OCI-LY3 (cell line): ENCODE measurements around the gene TSPAN11.

ENCODE experiments used
- H2AFZ ChIP-seq: fragments of 200-600, 300-600 bp; shearing (Covaris generic); 2 replicates; pipeline ENCODE4 v1.6.0; 2014; ENCODE audit warnings: antibody characterized with exemption, low read depth, low read length
- H3K27ac ChIP-seq: fragments of 200-600, 300-600 bp; sonication (generic); 2 replicates; pipeline ENCODE4 v1.5.1; 2014; ENCODE audit warnings: mild to moderate bottlenecking, low read length, moderate library complexity, mixed read lengths
- H3K27me3 ChIP-seq: fragments of 200-600, 300-600 bp; sonication (generic); 2 replicates; pipeline ENCODE4 v1.6.1; 2014; ENCODE audit warnings: low read depth, low read length, mixed read lengths
- H3K36me3 ChIP-seq: fragments of 200-600, 300-600 bp; sonication (generic); replicated peaks from 2 replicates; pipeline ENCODE3; 2014; ENCODE audit warnings: low read depth, low read length, mixed read lengths
- H3K4me1 ChIP-seq: fragments of 300-600, 200-600 bp; sonication (generic); 2 replicates; pipeline ENCODE4 v1.6.1; 2014; ENCODE audit warnings: low read length, mixed read lengths
- H3K4me2 ChIP-seq: fragments of 200-600, 300-600 bp; sonication (generic); 2 replicates; pipeline ENCODE4 v1.6.1; 2014; ENCODE audit warnings: low read length, mixed read lengths
- H3K4me3 ChIP-seq: fragments of 300-600, 200-600 bp; sonication (generic); 2 replicates; pipeline ENCODE4 v1.5.1; 2014; ENCODE audit warnings: antibody characterized with exemption, mild to moderate bottlenecking, low read length, moderate library complexity
- H3K79me2 ChIP-seq: fragments of 300-600, 200-600 bp; shearing (Covaris generic); 2 replicates; pipeline ENCODE4 v1.6.1; 2014; ENCODE audit warnings: mild to moderate bottlenecking, low read length, mixed read lengths
- H3K9ac ChIP-seq: fragments of 300-600, 200-600 bp; shearing (Covaris generic); 2 replicates; pipeline ENCODE4 v1.6.0; 2014; ENCODE audit warnings: mild to moderate bottlenecking, low read length, moderate library complexity
- H3K9me3 ChIP-seq: fragments of 200-600, 300-600 bp; shearing (Covaris generic); 2 replicates; pipeline ENCODE4 v1.6.1; 2014; ENCODE audit warnings: low read length, mixed read lengths; ENCODE audit not compliant: insufficient read depth
- H4K20me1 ChIP-seq: fragments of 200-600, 300-600 bp; sonication (generic); 2 replicates; pipeline ENCODE4 v1.6.1; 2016; ENCODE audit warnings: low read length, mixed read lengths; ENCODE audit not compliant: insufficient read depth
- EZH2phosphoT487 ChIP-seq: fragments of 200-600 bp; shearing (Covaris generic); IDR thresholded peaks from 2 replicates; pipeline ENCODE4 v1.6.1; 2018; ENCODE audit warnings: antibody characterized with exemption, mixed run types, low read depth
- TF ChIP-seq, protein P1 (sequence below): fragments of 200-600, 300-600 bp; sonication (generic); IDR thresholded peaks from 2 replicates; pipeline ENCODE4 v1.5.1; 2014; ENCODE audit warnings: antibody characterized with exemption, low read length, low read depth

TSPAN11 gene

DNA sequence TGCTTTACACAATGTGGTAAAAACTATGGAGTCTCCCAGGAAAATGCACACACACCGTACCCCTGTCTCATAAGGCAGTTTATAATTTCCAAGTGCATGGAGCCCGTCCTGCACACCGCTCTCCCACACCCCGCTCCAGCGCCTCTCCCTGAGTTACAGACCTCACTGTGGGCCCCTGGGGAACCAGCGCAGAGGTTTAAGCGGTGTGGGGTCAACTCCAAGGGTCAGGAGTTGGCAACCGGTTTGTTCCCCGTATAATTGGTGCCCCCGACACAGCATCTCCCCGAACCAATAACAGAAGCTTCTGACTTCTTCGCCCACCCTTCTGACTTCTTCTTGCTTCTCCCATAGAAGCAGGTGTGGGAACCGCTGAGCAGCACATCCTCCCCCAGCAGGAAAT is 88.7 kb downstream of the TSPAN11 start:
- Histone ChIP-seq H3K9ac (no peak overlapping the region), H4K20me1 (no peaks in the 10 kb centered on the region), H3K79me2 (no peaks in the 10 kb centered on the region), H3K9me3 (no peaks in the 10 kb centered on the region), H3K4me2 (no peak overlapping the region), H3K27ac (no peak overlapping the region), H3K27me3 (peaks cover 3% of the 10 kb centered on the region; the same call in 1 of the 2 replicates), H3K4me1 (no peaks in the 10 kb centered on the region), H3K36me3 (no peaks in the 10 kb centered on the region), H3K4me3 (no peak overlapping the region), H2AFZ (no peak overlapping the region)
- TF ChIP-seq EZH2phosphoT487 = no peak
- TF ChIP-seq, protein P1, sequence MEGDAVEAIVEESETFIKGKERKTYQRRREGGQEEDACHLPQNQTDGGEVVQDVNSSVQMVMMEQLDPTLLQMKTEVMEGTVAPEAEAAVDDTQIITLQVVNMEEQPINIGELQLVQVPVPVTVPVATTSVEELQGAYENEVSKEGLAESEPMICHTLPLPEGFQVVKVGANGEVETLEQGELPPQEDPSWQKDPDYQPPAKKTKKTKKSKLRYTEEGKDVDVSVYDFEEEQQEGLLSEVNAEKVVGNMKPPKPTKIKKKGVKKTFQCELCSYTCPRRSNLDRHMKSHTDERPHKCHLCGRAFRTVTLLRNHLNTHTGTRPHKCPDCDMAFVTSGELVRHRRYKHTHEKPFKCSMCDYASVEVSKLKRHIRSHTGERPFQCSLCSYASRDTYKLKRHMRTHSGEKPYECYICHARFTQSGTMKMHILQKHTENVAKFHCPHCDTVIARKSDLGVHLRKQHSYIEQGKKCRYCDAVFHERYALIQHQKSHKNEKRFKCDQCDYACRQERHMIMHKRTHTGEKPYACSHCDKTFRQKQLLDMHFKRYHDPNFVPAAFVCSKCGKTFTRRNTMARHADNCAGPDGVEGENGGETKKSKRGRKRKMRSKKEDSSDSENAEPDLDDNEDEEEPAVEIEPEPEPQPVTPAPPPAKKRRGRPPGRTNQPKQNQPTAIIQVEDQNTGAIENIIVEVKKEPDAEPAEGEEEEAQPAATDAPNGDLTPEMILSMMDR = no peak

DNA sequence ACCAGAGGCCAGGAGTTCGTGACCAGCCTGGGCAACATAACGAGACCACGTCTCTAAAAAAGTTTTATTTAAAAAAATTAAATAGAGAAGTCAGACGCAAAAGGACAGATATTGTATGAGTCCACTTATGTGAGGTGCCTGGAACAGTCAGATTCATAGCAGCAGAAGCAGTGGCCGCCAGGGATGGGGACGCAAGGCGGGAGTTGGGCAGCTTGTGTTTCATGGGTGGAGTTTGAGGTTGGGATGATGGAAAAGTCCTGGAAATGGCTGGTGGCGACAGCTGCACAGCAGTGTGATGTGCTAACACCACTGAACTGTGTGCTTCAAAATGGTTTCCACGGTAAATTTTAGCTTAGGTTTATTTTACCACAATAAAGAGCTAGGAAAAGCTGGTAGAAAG is 89.5 kb downstream of the TSPAN11 start:
- H3K36me3 ChIP-seq = no peaks in the 10 kb centered on the region
- no peak overlapping the region for H3K27ac ChIP-seq
- TF ChIP-seq EZH2phosphoT487 = no peak
- TF ChIP-seq, protein P1 = no peak
- H3K4me3 ChIP-seq = no peak overlapping the region
- H4K20me1 ChIP-seq = no peaks in the 10 kb centered on the region
- no peak overlapping the region for H3K4me2 ChIP-seq
- no peak overlapping the region for H3K9ac ChIP-seq
- peaks cover 3% of the 10 kb centered on the region; the same call in 1 of the 2 replicates for H3K27me3 ChIP-seq
- H2AFZ ChIP-seq = no peak overlapping the region
- H3K9me3 ChIP-seq = no peaks in the 10 kb centered on the region
- H3K79me2 ChIP-seq = no peaks in the 10 kb centered on the region
- H3K4me1 ChIP-seq = no peaks in the 10 kb centered on the region

DNA sequence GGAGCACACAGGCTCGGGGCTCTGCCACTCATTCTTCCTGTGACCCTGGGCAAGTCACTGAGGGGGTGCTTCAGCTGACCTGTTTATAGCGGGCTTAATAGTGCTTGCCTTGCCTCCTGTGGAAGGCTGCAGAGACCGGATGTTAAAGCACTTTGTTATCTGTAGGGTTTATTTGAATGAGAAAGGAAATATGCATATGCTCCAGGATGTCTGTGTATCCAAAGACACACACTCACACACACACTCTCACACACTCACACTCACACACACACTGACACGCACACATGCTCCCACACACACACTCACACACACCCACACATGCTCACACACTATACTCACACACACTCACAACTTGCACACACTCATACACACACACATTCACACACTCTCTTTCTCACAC is 91.0 kb downstream of the TSPAN11 start:
- Histone ChIP-seq H3K27me3 (peaks cover 17% of the 10 kb centered on the region; the same call in 1 of the 2 replicates), H2AFZ (no peak overlapping the region), H3K9me3 (no peaks in the 10 kb centered on the region), H3K79me2 (no peaks in the 10 kb centered on the region), H3K4me2 (no peak overlapping the region), H4K20me1 (no peaks in the 10 kb centered on the region), H3K4me1 (no peaks in the 10 kb centered on the region), H3K4me3 (no peak overlapping the region), H3K27ac (no peak overlapping the region), H3K9ac (no peak overlapping the region), H3K36me3 (no peaks in the 10 kb centered on the region)
- TF ChIP-seq, protein P1 = no peak
- TF ChIP-seq EZH2phosphoT487 = no peak

DNA sequence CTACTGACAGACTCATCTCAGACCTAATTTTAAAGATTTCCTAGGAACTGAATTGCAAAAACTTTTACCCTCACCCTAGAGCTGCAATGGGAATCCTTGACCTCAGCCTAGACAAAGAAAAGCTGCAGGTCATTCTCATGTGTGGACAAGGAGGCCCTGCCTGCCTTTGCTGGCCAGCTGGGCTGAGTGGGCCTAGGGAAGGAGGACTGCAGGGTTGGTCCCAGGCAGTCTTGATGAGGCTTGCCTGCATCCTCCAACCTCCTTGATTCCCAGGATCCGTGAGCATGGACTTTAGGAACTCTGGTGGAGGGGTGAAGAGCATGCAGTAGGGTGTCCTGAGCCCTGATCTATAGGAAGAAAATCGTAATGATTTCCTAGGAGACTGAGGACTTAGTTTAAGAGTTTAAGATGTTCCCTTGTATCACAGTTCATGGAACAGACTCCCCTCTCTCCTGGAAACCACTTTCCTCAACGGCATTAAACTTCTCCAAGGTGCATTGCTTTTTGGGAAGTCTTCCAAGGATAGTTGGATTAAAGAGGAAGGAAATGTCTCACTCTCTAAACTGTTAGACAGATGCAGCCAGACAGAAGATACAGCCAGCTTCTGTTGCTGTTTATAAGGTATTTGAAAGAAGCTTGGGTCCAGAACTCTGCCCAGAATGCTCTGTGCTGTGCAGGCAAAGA is 91.7 kb downstream of the TSPAN11 start:
- H3K36me3 ChIP-seq = no peaks in the 10 kb centered on the region
- H2AFZ ChIP-seq = no peak overlapping the region
- H4K20me1 ChIP-seq = no peaks in the 10 kb centered on the region
- no peak overlapping the region for H3K4me3 ChIP-seq
- no peak overlapping the region for H3K27ac ChIP-seq
- H3K79me2 ChIP-seq = no peaks in the 10 kb centered on the region
- H3K4me1 ChIP-seq = no peaks in the 10 kb centered on the region
- peaks cover 17% of the 10 kb centered on the region; the same call in 1 of the 2 replicates for H3K27me3 ChIP-seq
- TF ChIP-seq, protein P1 = no peak
- TF ChIP-seq EZH2phosphoT487 = no peak
- H3K9me3 ChIP-seq = no peaks in the 10 kb centered on the region
- H3K9ac ChIP-seq = no peak overlapping the region
- H3K4me2 ChIP-seq = no peak overlapping the region
